Amniotic epithelial cell (primary cell): ENCODE results near the gene PLEKHB1.

Experiments
- DNase-seq: peaks from one replicate; pipeline ENCODE4 v3.0.0-alpha.2; 2010; ENCODE audit warnings: low read depth

The PLEKHB1 gene

GRCh38 chr11:73645972-73646631, at the start of gene PLEKHB1:
PLEKHB1 (plus strand) TSS chr11:73646581; CDS start chr11:73646609, 28 bp downstream.
- DNase-seq = peak; percentile 61

- DNase-seq = no peak
These were observed 48.9 kb upstream of the PLEKHB1 start for GRCh38 chr11:73597336-73597955.

DNA sequence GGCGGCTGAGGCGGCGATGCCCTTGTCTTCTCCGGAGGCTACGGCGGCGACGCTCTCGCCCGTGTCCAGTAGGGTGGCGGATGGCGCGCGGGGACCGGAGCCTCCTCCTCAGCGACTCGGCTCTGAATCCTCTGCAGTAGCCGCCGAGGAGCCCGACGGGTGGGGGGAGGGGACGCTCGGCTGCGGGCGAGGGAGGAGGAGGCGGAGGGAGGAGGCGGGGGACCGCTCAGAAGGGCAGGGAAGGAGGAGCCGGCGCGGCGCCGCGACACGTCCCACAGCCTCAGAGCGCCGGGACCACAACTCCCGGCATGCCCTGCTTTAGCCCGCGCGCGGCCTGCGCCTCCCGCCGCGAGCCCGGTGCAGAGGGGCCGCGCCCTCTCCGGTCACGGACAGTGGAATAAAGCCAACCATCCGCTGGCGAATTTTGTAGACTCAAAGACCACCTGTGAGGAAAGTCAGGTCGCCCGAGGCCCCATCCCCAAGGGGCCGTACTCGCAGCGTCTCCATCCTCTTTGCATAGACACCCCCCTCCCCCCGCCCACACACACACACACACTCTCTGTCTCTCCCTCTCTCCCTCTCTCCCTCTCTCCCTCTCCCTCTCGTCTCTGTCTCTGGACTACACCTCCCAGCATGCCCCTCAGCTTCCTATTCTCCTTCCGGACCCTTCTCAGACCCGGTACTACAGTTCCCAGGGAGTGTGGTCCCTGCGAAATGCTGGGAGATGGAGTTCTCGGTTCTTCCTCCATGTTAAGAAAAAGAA, 48.2 kb upstream of the PLEKHB1 start, which contains the start of gene FAM168A:
TSS of gene FAM168A (minus strand) at position 157 of the 763 bp plus-strand sequence. CDS start 129,638 bp downstream, outside the sequence.
- DNase-seq = peak; percentile 98

- DNase-seq = no peak
These were observed 47.5 kb upstream of the PLEKHB1 start for GRCh38 chr11:73598719-73599379.

DNA sequence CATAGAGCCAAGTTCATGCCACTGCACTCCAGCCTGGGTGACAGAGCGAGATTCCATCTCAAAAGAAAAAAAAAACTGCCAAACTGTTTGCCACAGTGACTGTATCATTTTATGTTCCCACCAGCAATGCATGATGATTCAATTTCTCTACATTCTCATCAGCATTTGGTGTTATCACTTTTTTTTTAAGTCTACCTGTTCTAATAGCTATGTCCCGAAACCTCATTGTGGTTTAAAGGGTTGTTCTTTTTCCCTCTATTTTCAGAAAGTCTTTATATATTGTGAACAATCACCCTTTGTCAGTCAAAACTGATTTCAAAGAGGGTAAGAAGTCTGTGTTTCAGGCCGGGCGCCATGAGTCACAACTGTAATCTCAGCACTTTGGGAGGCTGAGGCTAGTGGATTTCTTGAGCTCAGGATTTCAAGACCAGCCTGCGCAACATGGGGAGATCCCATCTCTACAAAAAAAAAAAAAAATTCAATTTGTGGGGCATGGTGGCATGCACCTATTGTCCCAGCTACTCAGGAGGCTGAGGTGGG, 33.7 kb upstream of the PLEKHB1 start:
- peak; percentile 27 for DNase-seq

DNA sequence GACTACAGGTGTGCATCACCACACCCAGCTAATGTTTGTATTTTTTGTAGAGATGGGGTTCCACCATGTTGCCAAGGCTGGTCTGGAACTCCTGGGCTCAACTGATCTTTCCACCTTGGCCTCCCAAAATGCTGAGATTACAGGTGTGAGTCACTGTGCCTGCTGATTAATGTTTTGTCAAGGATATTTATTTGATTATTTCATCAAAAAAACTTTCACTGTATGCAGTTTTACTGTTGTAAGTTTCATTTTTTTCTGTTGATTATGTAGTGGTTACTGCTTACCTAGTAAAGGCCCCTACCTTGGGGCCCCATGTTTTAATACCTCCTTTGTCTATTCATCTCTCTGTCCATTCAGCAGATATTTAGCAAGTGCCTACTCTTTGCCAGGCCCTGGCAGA, 31.8 kb upstream of the PLEKHB1 start:
- DNase-seq = no peak

GRCh38 chr11:73622926-73623593, 23.3 kb upstream of the PLEKHB1 start:
- peak; percentile 4 for DNase-seq

DNA sequence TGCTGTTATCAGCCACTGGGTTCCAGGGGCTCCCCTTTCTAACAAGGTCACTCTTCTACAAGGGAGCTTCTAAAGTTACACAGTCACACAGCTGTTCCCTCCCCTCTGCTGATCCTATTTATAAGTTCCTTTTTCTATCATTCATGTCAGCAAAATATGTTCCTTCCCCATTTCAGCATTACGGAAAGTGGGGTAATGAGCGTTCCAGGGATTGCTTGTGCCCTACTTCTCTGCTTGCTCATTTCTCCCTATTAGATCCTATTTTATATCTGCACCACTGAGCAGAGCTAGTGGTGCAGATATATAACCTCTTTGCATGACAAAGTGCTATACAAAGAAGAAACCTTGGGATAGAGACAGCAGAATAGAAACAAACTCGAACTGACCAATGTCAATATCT, 22.7 kb upstream of the PLEKHB1 start:
- DNase-seq = peak; percentile 10

DNA sequence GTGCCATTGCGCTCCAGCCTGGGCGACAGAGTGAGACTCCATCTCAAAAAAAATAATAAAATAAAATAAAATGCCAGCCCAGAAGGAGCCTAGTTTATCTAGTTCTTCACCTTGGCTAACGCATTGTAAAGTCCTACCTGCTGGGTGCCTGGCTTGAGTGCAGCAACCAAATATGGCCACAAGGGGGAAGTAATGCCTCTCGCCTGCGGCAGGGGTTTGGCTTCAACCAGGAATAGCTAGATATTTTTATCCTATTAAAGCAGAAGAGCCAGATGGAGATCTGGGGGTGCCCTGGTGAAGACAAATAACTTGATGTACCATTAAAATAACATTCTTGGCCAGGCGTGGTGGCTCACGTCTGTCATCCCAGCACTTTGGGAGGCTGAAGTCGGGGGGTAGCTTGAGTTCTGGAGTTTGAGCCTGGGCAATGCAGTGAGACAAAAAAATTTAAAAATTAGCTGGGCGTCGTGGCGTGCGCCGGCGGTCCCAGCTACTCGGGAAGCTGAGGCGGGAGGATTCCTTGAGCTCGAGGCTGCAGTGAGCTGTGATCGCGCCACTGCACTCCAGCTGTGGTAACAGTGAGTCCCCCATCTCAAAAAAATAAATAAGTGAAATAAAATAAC, 20.6 kb upstream of the PLEKHB1 start:
- DNase-seq = peak; percentile 57

- DNase-seq = no peak
These were observed 16.5 kb upstream of the PLEKHB1 start for GRCh38 chr11:73629907-73630306.

DNA sequence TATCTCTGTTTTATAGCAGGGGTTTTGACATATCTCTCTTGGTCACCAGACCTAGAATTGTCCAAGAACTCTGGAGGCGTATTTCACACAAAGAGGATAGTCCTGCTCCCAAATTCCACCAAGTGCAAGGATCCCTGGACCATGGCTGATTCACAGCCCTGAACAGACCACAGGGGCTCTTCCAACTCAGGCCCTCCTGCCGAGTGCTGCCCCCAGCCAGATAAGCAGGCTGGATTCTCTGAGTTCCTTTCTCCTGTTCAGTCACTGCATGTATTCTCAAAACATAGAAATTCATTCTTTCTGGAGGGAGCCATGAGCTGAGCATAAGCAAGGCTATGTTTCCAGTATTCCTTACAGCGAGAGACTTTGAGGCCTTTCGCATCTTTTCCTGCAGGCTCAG, 13.4 kb upstream of the PLEKHB1 start:
- DNase-seq = no peak

DNA sequence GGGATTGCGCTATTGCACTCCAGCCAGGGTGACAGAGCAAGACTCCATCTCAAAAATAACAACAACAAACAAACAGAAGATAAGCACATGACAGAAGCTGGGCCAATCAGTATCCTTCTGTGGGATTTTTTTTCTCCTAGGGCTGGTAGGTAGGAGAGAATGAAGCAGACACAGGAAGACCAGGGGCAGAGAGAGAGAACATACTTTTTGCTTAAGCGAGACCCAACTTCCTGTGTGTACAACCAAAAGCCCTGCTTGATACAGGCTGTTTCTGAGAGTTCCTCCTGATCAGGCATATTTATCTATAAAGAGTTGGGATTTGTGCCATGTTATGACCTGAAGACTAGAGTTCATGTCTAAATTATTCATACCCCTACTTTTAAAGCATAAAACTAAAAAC, 12.4 kb upstream of the PLEKHB1 start:
- no peak for DNase-seq

- DNase-seq = no peak
These were observed 10.7 kb upstream of the PLEKHB1 start for GRCh38 chr11:73635721-73636120.

- DNase-seq = no peak
These were observed 10.1 kb upstream of the PLEKHB1 start for GRCh38 chr11:73636249-73636648.

- DNase-seq = no peak
These were observed 9.4 kb upstream of the PLEKHB1 start for GRCh38 chr11:73637012-73637411.

- DNase-seq = no peak
These were observed 5.8 kb upstream of the PLEKHB1 start for GRCh38 chr11:73640592-73640991.

DNA sequence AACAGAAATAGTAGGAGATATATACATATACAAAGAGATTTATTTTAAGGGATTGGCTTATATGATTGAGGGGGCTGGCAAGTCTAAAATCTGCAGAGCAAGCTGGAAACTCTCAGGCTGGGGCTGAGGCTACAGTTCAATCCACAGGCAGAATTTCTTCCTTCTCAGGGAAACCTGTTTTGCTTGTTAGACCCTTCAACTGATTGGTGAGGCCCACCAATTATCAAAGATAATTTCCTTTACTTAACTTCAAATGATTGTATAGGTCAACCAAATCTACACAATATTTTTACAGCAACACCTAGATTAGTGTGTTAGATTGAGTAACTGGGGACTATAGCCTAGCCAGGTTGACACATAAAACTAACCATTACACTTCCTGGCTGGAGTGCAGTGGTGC, 4.7 kb upstream of the PLEKHB1 start:
- DNase-seq = no peak

GRCh38 chr11:73645121-73645969, 1.0 kb upstream of the PLEKHB1 start:
- no peak for DNase-seq

DNA sequence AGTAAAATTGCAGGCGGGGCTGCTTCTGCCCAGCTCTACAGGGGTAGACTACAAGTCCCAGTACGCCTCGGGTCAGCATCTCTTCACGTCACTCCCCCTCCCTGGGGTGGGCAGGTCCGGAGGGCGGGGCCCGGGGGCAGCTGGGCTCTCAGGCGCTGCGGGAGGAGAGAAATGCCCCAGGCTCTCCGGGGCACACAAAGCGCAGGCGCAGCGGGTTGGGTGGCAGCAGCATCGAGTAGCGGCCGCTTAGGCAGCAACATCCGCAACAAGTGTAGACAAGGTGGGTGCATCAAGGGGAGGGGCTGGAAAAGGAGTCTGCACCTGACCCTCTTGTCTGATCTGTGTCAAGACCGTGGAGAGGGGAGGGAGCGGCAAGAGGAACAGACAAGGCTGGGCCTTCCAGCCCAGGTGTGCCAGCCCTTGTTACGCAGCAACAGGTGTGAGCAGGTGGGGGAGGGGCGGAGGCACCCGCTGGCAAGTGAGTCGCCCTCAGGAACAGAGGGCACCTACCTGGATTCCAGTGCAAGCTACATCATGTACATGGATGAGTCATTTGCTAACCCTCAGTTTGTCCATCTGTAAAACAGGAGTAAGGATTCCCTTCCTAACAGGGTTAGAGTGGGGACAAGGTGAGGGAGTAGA, 1.2 kb downstream of the PLEKHB1 start:
- peak; percentile 85 for DNase-seq

DNA sequence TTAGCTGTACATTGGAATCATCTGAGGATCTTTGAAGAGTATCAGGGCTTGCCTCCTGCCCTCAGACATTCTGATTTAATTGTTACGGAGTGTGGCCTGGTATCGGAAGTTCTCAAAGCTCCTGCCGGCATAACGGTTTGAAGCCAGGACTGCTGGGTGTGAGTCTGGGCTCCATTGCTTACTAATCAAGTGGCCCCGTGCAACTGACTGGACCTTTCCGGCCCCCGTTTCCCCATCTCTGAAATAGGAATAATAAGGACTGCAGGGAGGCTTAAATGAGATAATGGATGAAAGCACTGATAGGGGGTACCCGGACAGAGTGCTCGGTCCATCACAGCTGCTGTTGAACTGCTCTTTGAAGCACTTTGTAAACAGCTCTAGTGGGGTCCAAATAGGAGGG, 1.7 kb downstream of the PLEKHB1 start:
- no peak for DNase-seq
